ENCODE results near the gene MRPL10. TPM values are rescaled to one million over a fixed set of nuclear protein-coding genes. Genes with fewer than 3 reads are reported as not detected.
A peak's percentile ranks its signal among the peaks of the same experiment; 100 is the strongest.

Gene MRPL10
- total RNA-seq, 1 experiment from 2014 or later = 159 TPM

DNA sequence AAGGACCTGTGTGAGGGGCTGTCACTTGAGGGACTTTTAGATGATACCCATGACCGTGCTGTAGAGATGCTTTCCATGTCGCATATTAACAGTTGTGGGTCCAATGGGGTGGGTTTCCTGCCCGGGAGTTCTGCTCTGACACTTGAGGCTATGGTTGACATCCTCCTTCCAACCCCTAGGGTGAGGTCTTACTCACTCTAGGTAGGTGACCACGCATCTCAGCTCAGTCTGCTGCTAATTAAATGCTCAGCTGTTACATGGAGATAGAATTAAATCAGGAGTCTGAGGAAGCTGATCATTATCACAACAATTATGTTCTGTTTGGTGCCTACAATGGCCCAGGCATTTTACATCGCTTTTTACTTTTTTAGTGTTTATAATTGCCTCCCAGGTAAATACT lies 49.9 kb downstream of the MRPL10 start:
- Histone ChIP-seq H3K9me3 (no peaks in the 10 kb centered on the region), H3K36me3 (ENCODE audit: control insufficient read depth, insufficient read depth, low read length) (no peaks in the 10 kb centered on the region), H3K4me3 (ENCODE audit: low read depth, low read length) (no peak overlapping the region), H3K4me1 (no peaks in the 10 kb centered on the region), H3K27me3 (replicated peaks; ENCODE audit: control insufficient read depth, insufficient read depth, low read length) (no peaks in the 10 kb centered on the region)
- ChIA-PET POLR2A (no interaction called here), CTCF (interaction anchor here (1.0 to 1.2 kb wide), 2 partner anchors 9 to 17 kb away, joined by 3 to 5 read pairs; no protein-coding TSS in a partner anchor)
- intact Hi-C loops (cut with micrococcal nuclease; ENCODE audit: unreplicated experiment) = no loop called here
- H3K4me1 Mint-ChIP-seq (ENCODE audit: low read depth, unreplicated experiment) = no peaks in the 10 kb centered on the region
- no peak overlapping the region for H3K4me3 Mint-ChIP-seq (ENCODE audit: unreplicated experiment)
- peaks cover 24% of the 10 kb centered on the region for H3K27me3 Mint-ChIP-seq (ENCODE audit: insufficient read depth, unreplicated experiment)
- no peak overlapping the region for H3K27ac Mint-ChIP-seq (ENCODE audit: unreplicated experiment)
- no peaks in the 10 kb centered on the region for H3K36me3 Mint-ChIP-seq (ENCODE audit: insufficient read depth, unreplicated experiment)
- no TSS peak for BruUV-seq (replicated peaks)
- TF ChIP-seq, protein P1, sequence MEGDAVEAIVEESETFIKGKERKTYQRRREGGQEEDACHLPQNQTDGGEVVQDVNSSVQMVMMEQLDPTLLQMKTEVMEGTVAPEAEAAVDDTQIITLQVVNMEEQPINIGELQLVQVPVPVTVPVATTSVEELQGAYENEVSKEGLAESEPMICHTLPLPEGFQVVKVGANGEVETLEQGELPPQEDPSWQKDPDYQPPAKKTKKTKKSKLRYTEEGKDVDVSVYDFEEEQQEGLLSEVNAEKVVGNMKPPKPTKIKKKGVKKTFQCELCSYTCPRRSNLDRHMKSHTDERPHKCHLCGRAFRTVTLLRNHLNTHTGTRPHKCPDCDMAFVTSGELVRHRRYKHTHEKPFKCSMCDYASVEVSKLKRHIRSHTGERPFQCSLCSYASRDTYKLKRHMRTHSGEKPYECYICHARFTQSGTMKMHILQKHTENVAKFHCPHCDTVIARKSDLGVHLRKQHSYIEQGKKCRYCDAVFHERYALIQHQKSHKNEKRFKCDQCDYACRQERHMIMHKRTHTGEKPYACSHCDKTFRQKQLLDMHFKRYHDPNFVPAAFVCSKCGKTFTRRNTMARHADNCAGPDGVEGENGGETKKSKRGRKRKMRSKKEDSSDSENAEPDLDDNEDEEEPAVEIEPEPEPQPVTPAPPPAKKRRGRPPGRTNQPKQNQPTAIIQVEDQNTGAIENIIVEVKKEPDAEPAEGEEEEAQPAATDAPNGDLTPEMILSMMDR (IDR thresholded peaks at IDR 0.05; ENCODE audit: insufficient read depth in 1 of 2, low read depth in 1 of 2, low read length in 1 of 2, severe bottlenecking in 1 of 2, unreplicated experiment in 1 of 2) = no peak
- peak in 1 of 2 experiments; percentile 31 for DNase-seq
- no peaks in the 10 kb centered on the region for H3K9me3 Mint-ChIP-seq (ENCODE audit: unreplicated experiment)

DNA sequence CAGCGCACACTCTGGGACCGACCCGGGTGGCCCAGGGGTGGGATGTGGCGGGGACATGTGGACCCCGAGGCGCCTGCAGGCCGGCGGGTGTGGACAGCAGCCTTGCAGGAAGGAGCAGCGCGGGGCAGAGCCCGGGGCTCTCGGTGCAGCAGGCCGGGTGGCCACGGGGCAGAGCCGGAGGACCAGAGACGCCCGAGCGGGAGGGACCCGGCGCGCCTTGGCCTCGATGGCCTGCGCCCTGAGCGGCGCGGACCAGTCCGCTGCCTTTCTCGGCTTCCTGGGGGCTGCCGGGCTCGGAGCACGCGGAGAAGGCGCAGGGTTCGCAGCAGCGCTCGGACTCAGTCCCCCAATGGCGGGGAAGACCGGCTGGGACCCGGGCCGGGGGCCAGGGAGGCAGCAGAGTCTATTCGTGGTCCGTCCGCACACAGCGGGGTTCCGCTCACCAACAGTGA lies 53.1 kb downstream of the MRPL10 start:
- H3K27ac Mint-ChIP-seq (ENCODE audit: unreplicated experiment) = no peak overlapping the region
- H3K27me3 ChIP-seq (replicated peaks; ENCODE audit: control insufficient read depth, insufficient read depth, low read length) = no peaks in the 10 kb centered on the region
- no peaks in the 10 kb centered on the region for H3K36me3 ChIP-seq (ENCODE audit: control insufficient read depth, insufficient read depth, low read length)
- H3K9me3 ChIP-seq = no peaks in the 10 kb centered on the region
- TF ChIP-seq, protein P1 (IDR thresholded peaks at IDR 0.05; ENCODE audit: insufficient read depth in 1 of 2, low read depth in 1 of 2, low read length in 1 of 2, severe bottlenecking in 1 of 2, unreplicated experiment in 1 of 2) = no peak
- POLR2A ChIA-PET = no interaction called here
- intact Hi-C loops (cut with micrococcal nuclease; ENCODE audit: unreplicated experiment) = no loop called here
- H3K27me3 Mint-ChIP-seq (ENCODE audit: insufficient read depth, unreplicated experiment) = peaks cover 28% of the 10 kb centered on the region
- no TSS peak for BruUV-seq (replicated peaks)
- H3K4me3 Mint-ChIP-seq (ENCODE audit: unreplicated experiment) = no peak overlapping the region
- no peaks in the 10 kb centered on the region for H3K4me1 ChIP-seq
- peak in 1 of 2 experiments; percentile 33 for DNase-seq
- no peaks in the 10 kb centered on the region for H3K9me3 Mint-ChIP-seq (ENCODE audit: unreplicated experiment)
- H3K36me3 Mint-ChIP-seq (ENCODE audit: insufficient read depth, unreplicated experiment) = no peaks in the 10 kb centered on the region
- H3K4me3 ChIP-seq (ENCODE audit: low read depth, low read length) = no peak overlapping the region
- H3K4me1 Mint-ChIP-seq (ENCODE audit: low read depth, unreplicated experiment) = no peaks in the 10 kb centered on the region
- CTCF ChIA-PET = interaction anchor here (1.8 kb wide), 1 partner anchor 24 kb away, joined by 5 read pairs; no protein-coding TSS in a partner anchor

DNA sequence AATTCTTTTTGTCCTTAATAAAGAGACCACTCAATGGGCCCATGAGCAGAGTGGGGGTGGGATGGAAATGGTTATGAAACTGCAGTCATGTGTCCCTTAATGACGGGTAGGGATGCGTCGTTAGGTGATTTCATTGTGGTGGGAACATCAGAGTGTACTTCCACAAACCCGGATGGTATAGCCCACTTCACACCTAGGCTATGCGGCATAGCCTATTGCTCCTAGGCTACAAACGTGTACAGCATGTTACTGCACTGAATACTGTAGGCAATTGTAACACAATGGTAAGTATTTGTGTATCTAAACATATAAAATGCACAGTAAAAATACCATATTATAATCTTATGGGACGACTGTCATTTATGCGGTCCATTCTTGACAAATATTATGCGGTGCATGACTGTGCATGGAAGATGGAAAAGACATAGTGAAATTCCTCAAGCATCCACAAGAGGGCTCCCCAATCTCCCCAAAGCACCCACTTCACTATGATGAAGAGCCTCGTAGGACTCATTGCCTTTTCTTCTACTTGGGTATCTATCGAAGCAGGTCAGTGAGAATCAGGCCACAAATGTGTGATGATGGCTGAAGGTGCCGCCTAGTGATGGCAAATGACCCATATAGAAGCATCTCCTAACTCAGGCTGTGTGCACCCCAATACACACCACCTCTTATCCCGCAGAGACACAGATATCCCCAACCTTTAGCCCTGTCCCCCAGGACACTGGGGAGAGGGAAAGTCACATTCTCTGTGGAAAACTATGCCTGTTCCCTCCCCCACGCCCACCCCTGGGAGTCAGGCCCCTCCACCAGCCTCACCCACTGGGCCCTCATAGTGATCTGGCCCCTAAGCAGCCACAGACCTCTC lies 54.8 kb downstream of the MRPL10 start:
- no peak overlapping the region for H3K27ac Mint-ChIP-seq (ENCODE audit: unreplicated experiment)
- intact Hi-C loops (cut with micrococcal nuclease; ENCODE audit: unreplicated experiment) = loop anchor here (1.0 kb wide), 4 partner anchors 14 to 114 kb away; partner anchors contain the start of genes LRRC46 and MRPL10
- no peaks in the 10 kb centered on the region for H3K4me1 Mint-ChIP-seq (ENCODE audit: low read depth, unreplicated experiment)
- H3K36me3 Mint-ChIP-seq (ENCODE audit: insufficient read depth, unreplicated experiment) = no peaks in the 10 kb centered on the region
- H3K27me3 Mint-ChIP-seq (ENCODE audit: insufficient read depth, unreplicated experiment) = peaks cover 28% of the 10 kb centered on the region
- H3K9me3 Mint-ChIP-seq (ENCODE audit: unreplicated experiment) = no peaks in the 10 kb centered on the region
- H3K36me3 ChIP-seq (ENCODE audit: control insufficient read depth, insufficient read depth, low read length) = no peaks in the 10 kb centered on the region
- no peaks in the 10 kb centered on the region for H3K4me1 ChIP-seq
- H3K9me3 ChIP-seq = peaks cover 10% of the 10 kb centered on the region; the same call in 1 of the 2 replicates
- TF ChIP-seq, protein P1 (IDR thresholded peaks at IDR 0.05; ENCODE audit: insufficient read depth in 1 of 2, low read depth in 1 of 2, low read length in 1 of 2, severe bottlenecking in 1 of 2, unreplicated experiment in 1 of 2) = peak; percentile 94 to 99
- ChIA-PET CTCF (interaction anchor here (0.5 to 2.4 kb wide), 7 partner anchors 11 to 1869 kb away, joined by 3 to 8 read pairs (median 4); partner anchors contain the start of gene TBX21), POLR2A (no interaction called here)
- H3K4me3 Mint-ChIP-seq (ENCODE audit: unreplicated experiment) = no peak overlapping the region
- no peaks in the 10 kb centered on the region for H3K27me3 ChIP-seq (replicated peaks; ENCODE audit: control insufficient read depth, insufficient read depth, low read length)
- H3K4me3 ChIP-seq (ENCODE audit: low read depth, low read length) = no peak overlapping the region
- no TSS peak for BruUV-seq (replicated peaks)
- peak; percentile 60 to 79 for DNase-seq
